Stimulated activated CD4-positive, alpha-beta T cell treated with anti-CD3 and anti-CD28 coated beads, Interleukin-2, amount 100 ng/mL, for 4 hours (primary cell): ENCODE data around the gene WNT4.

Source experiments
- DNase-seq: peaks from one replicate; pipeline ENCODE4 v3.0.0-alpha.2; 2020; ENCODE audit warnings: low read depth

The WNT4 gene

GRCh38 chr1:22143065-22144033, at the start of gene WNT4:
Gene WNT4 (minus strand): TSS chr1:22143097. CDS start chr1:22142922, 175 bp downstream.
- DNase-seq: no peak

GRCh38 chr1:22190731-22191130, 47.8 kb upstream of the WNT4 start:
- no peak for DNase-seq

GRCh38 chr1:22190251-22190650, 47.4 kb upstream of the WNT4 start:
- DNase-seq: no peak

- no peak for DNase-seq
Measured at GRCh38 chr1:22189619-22190018, 46.7 kb upstream of the WNT4 start.

GRCh38 chr1:22188914-22189313, 46.0 kb upstream of the WNT4 start:
- DNase-seq: no peak

- DNase-seq: no peak
Measured at GRCh38 chr1:22188436-22188835, 45.5 kb upstream of the WNT4 start.

- DNase-seq: no peak
Measured at GRCh38 chr1:22186311-22186710, 43.4 kb upstream of the WNT4 start.

- no peak for DNase-seq
Measured at GRCh38 chr1:22184892-22185612, 42.2 kb upstream of the WNT4 start.

GRCh38 chr1:22184454-22184853, 41.6 kb upstream of the WNT4 start:
- no peak for DNase-seq

- DNase-seq: no peak
Measured at GRCh38 chr1:22182715-22183114, 39.8 kb upstream of the WNT4 start.

GRCh38 chr1:22179197-22179803, 36.4 kb upstream of the WNT4 start:
- no peak for DNase-seq

- DNase-seq: no peak
Measured at GRCh38 chr1:22177354-22178003, 34.6 kb upstream of the WNT4 start.

GRCh38 chr1:22176258-22176657, 33.4 kb upstream of the WNT4 start:
- peak; percentile 7 for DNase-seq

GRCh38 chr1:22174446-22175220, 31.7 kb upstream of the WNT4 start:
- DNase-seq: no peak

GRCh38 chr1:22171951-22172715, 29.2 kb upstream of the WNT4 start:
- no peak for DNase-seq

GRCh38 chr1:22169816-22170215, 26.9 kb upstream of the WNT4 start:
- DNase-seq: no peak

GRCh38 chr1:22168412-22168973, 25.6 kb upstream of the WNT4 start:
- DNase-seq: no peak

- no peak for DNase-seq
Measured at GRCh38 chr1:22166439-22166838, 23.5 kb upstream of the WNT4 start.

- no peak for DNase-seq
Measured at GRCh38 chr1:22164841-22165808, 22.2 kb upstream of the WNT4 start.
